Measurements from ENCODE around the gene MDGA2.

DNA sequence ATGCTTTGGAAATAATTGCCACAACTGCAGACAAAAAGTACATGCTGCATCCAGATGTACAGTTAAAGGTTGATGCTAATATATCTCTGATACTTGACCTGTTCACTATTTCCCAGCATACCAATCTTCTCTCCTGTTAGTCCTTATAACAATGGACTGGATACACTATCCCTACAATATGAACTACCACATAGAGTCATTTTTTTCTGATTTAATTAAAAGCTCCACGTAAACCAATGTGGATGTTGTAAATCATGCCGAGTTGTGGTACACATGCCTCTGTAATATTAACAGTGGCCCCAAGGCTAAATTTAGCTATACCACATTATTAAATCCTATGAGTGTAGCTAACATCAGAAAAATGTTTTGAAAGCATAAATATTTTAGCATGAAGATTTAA is 554.8 kb downstream of the MDGA2 start:
- TF ChIP-seq EZH2 (IDR thresholded peaks at IDR 0.05) (no peak), POLR2AphosphoS5 (IDR thresholded peaks at IDR 0.05; ENCODE audit: borderline replicate concordance, low read depth, low read length) (no peak)
